MM.1S (cell line): Measurements from ENCODE around the gene UCN2.

Experiments used
- DNase-seq: peaks from one replicate; pipeline ENCODE4 v3.0.0-alpha.2; 2015
- H2AFZ ChIP-seq: fragments of 300-600 bp; sonication (generic); 2 replicates; pipeline ENCODE4 v1.6.0; 2016; ENCODE audit warnings: antibody characterized with exemption, low read length
- H3F3A ChIP-seq: fragments of 300-600 bp; sonication (generic); 2 replicates; pipeline ENCODE4 v1.6.1; 2016; ENCODE audit warnings: mild to moderate bottlenecking, antibody characterized with exemption, low read length, moderate library complexity, mixed read lengths; ENCODE audit not compliant: insufficient read depth
- H3K27ac ChIP-seq: fragments of 300-600 bp; sonication (generic); 2 replicates; pipeline ENCODE4 v1.5.1; 2016; ENCODE audit warnings: mild to moderate bottlenecking, low read length
- H3K27me3 ChIP-seq: fragments of 300-600 bp; sonication (generic); replicated peaks from 2 replicates; pipeline ENCODE4 v1.6.0; 2016; ENCODE audit warnings: low read length; ENCODE audit not compliant: insufficient read depth
- H3K36me3 ChIP-seq: fragments of 300-600 bp; sonication (generic); replicated peaks from 2 replicates; pipeline ENCODE4 v1.6.1; 2016; ENCODE audit warnings: mild to moderate bottlenecking, low read length, mixed read lengths; ENCODE audit not compliant: insufficient read depth
- H3K4me1 ChIP-seq: fragments of 300-600 bp; sonication (generic); 2 replicates; pipeline ENCODE4 v1.6.1; 2016; ENCODE audit warnings: low read length, mixed read lengths
- H3K4me2 ChIP-seq: fragments of 300-600 bp; sonication (generic); 2 replicates; pipeline ENCODE4 v1.6.0; 2016; ENCODE audit warnings: low read depth, low read length
- H3K4me3 ChIP-seq: fragments of 300-600 bp; sonication (generic); 2 replicates; pipeline ENCODE4 v1.5.1; 2016; ENCODE audit warnings: low read length, mixed read lengths
- H3K79me2 ChIP-seq: fragments of 300-600 bp; sonication (generic); 2 replicates; pipeline ENCODE4 v1.6.1; 2016; ENCODE audit warnings: mixed run types, low read length, mixed read lengths
- H3K9ac ChIP-seq: fragments of 300-600 bp; sonication (generic); 2 replicates; pipeline ENCODE4 v1.6.1; 2016; ENCODE audit warnings: low read length, mixed read lengths
- H3K9me2 ChIP-seq: fragments of 300-600 bp; sonication (generic); replicated peaks from 2 replicates; pipeline ENCODE4 v1.6.1; 2016; ENCODE audit warnings: mild to moderate bottlenecking, low read length, mixed read lengths; ENCODE audit not compliant: insufficient read depth
- H3K9me3 ChIP-seq: fragments of 300-600 bp; sonication (generic); replicated peaks from 2 replicates; pipeline ENCODE4 v1.6.1; 2016; ENCODE audit warnings: mild to moderate bottlenecking, low read length, mixed read lengths; ENCODE audit not compliant: insufficient read depth
- H4K20me1 ChIP-seq: fragments of 300-600 bp; sonication (generic); 2 replicates; pipeline ENCODE4 v1.6.1; 2016; ENCODE audit warnings: mild to moderate bottlenecking, low read length, moderate library complexity, mixed read lengths; ENCODE audit not compliant: insufficient read depth
- EZH2 ChIP-seq: fragments of 300-600 bp; sonication (generic); optimal IDR thresholded peaks from 2 replicates; pipeline ENCODE3; 2017; ENCODE audit warnings: low read depth, mild to moderate bottlenecking, antibody characterized with exemption, low read length, mixed read lengths
- EZH2phosphoT487 ChIP-seq: fragments of 300-600 bp; sonication (generic); IDR thresholded peaks from 2 replicates; pipeline ENCODE4 v1.6.1; 2018; ENCODE audit warnings: antibody characterized with exemption, low read length
- TF ChIP-seq, protein P1 (sequence below): fragments of 300-600 bp; sonication (generic); IDR thresholded peaks from 2 replicates; pipeline ENCODE4 v1.5.1; 2016; ENCODE audit warnings: antibody characterized with exemption, low read length, mixed read lengths

The UCN2 gene

DNA sequence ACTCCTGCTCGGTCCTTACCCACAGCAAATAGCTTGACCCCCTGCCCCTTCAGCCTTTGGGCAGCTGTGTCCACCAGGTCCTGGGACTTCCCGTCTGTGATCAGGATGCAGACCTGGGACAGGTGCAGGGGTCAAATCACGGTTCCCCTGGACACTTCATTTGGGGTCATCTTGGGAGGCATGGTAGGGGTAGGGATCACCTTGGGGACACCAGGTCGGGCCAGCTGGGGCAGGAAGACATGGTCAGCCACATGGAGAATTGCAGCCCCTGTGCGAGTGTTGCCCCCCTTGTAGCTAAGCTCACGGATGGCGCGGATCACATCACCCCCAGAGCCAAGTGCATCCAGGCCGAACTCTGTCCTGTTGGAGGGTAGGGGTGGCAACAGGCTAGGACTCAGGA lies 29.8 kb upstream of the UCN2 start:
- TF ChIP-seq, protein P1, sequence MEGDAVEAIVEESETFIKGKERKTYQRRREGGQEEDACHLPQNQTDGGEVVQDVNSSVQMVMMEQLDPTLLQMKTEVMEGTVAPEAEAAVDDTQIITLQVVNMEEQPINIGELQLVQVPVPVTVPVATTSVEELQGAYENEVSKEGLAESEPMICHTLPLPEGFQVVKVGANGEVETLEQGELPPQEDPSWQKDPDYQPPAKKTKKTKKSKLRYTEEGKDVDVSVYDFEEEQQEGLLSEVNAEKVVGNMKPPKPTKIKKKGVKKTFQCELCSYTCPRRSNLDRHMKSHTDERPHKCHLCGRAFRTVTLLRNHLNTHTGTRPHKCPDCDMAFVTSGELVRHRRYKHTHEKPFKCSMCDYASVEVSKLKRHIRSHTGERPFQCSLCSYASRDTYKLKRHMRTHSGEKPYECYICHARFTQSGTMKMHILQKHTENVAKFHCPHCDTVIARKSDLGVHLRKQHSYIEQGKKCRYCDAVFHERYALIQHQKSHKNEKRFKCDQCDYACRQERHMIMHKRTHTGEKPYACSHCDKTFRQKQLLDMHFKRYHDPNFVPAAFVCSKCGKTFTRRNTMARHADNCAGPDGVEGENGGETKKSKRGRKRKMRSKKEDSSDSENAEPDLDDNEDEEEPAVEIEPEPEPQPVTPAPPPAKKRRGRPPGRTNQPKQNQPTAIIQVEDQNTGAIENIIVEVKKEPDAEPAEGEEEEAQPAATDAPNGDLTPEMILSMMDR = no peak
- TF ChIP-seq EZH2phosphoT487 = no peak
- no peak for TF ChIP-seq EZH2
- no peak overlapping the region for H3K9ac ChIP-seq
- H3K4me3 ChIP-seq = no peak overlapping the region
- no peaks in the 10 kb centered on the region for H3K36me3 ChIP-seq
- no peak overlapping the region for H3K4me2 ChIP-seq
- no peaks in the 10 kb centered on the region for H3F3A ChIP-seq
- H2AFZ ChIP-seq = no peak overlapping the region
- H3K79me2 ChIP-seq = no peaks in the 10 kb centered on the region
- H3K4me1 ChIP-seq = no peaks in the 10 kb centered on the region
- no peaks in the 10 kb centered on the region for H3K9me3 ChIP-seq
- peaks cover 62% of the 10 kb centered on the region for H3K27me3 ChIP-seq
- H3K27ac ChIP-seq = no peak overlapping the region
- no peak for DNase-seq
- no peaks in the 10 kb centered on the region for H4K20me1 ChIP-seq
- H3K9me2 ChIP-seq = no peaks in the 10 kb centered on the region

DNA sequence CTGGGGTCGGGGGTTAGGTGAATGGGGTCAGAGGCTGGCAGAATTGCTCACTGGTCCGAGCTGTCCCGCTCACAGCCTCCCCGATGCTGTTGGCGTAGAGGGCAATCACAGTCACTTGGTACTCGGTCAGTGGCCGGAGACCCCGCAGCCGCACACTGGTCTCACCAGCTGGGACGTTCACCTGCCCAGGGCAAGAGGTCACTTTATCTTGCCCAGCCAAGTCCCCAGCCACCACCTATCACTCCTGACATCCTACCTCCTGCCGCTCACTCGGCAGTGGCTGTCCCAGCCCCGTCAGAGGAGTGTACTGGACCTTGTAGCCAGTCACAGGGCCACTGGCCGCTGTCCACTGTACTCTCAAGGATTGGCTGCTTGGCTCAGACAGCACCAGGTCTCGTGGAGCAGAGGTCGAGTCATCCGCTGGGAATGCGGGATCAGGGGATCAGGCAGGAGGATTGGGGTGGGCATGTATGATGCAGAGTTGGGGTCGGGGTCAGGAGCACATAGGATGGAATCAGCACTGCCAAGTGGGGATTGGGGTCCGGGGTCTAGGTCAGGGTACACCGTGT lies 29.0 kb upstream of the UCN2 start:
- Histone ChIP-seq H3K27me3 (peaks cover 67% of the 10 kb centered on the region), H3K9me3 (no peaks in the 10 kb centered on the region), H3K4me2 (no peak overlapping the region), H3K79me2 (no peaks in the 10 kb centered on the region), H3K4me1 (no peaks in the 10 kb centered on the region), H3K9me2 (no peaks in the 10 kb centered on the region), H2AFZ (no peak overlapping the region), H3K4me3 (no peak overlapping the region), H4K20me1 (no peaks in the 10 kb centered on the region), H3F3A (no peaks in the 10 kb centered on the region), H3K9ac (no peak overlapping the region), H3K27ac (no peak overlapping the region), H3K36me3 (no peaks in the 10 kb centered on the region)
- TF ChIP-seq EZH2 = no peak
- DNase-seq = no peak

- Histone ChIP-seq H3K9me2 (no peaks in the 10 kb centered on the region), H2AFZ (no peak overlapping the region), H3K9ac (no peak overlapping the region), H3K4me1 (no peaks in the 10 kb centered on the region), H3K27me3 (peaks cover 73% of the 10 kb centered on the region), H3F3A (no peaks in the 10 kb centered on the region), H3K79me2 (no peaks in the 10 kb centered on the region), H3K36me3 (no peaks in the 10 kb centered on the region), H3K27ac (no peak overlapping the region), H3K4me3 (no peak overlapping the region), H4K20me1 (no peaks in the 10 kb centered on the region), H3K4me2 (no peak overlapping the region), H3K9me3 (no peaks in the 10 kb centered on the region)
- TF ChIP-seq, protein P1 = no peak
- TF ChIP-seq EZH2 (no peak), EZH2phosphoT487 (no peak)
- no peak for DNase-seq
Observed at GRCh38 chr3:48591886-48592518, 28.4 kb upstream of the UCN2 start.

GRCh38 chr3:48591436-48591835 lies 27.9 kb upstream of the UCN2 start:
- Histone ChIP-seq H3K4me1 (no peaks in the 10 kb centered on the region), H3K9me3 (no peaks in the 10 kb centered on the region), H3K79me2 (no peaks in the 10 kb centered on the region), H3K4me3 (no peak overlapping the region), H3K4me2 (no peak overlapping the region), H3K27me3 (peaks cover 77% of the 10 kb centered on the region), H3K27ac (no peak overlapping the region), H3K36me3 (no peaks in the 10 kb centered on the region), H2AFZ (no peak overlapping the region), H3K9me2 (no peaks in the 10 kb centered on the region), H3F3A (no peaks in the 10 kb centered on the region), H3K9ac (no peak overlapping the region), H4K20me1 (no peaks in the 10 kb centered on the region)
- TF ChIP-seq, protein P1 = no peak
- TF ChIP-seq EZH2phosphoT487 = no peak
- no peak for TF ChIP-seq EZH2
- no peak for DNase-seq
